A549 (cell line): ENCODE data around the gene C6. TPM values are rescaled to one million over a fixed set of nuclear protein-coding genes. Genes with fewer than 3 reads are reported as not detected.

Experiments
- ATAC-seq, 2 experiments: fragments of 200-7000 bp in 1 of 2; fragments of >200 bp in 1 of 2; cut with Nextera tagmentation in 1 of 2; cut with Tn5 transposase in 1 of 2; 3 replicates each; pipeline versions ENCODE4 v1.8.0 to v1.9.1; 2018 to 2020; ENCODE audit warnings: mild to moderate bottlenecking in 1 of 2, moderate library complexity in 1 of 2
- CTCF ChIA-PET: fragments of 300-600 bp; sonication (Branson Sonifier 250); formaldehyde crosslinking; extraction: SDS; loops from one replicate; lab custom pipeline; 2021; ENCODE audit warnings: antibody characterized with exemption, inconsistent platforms; lab: Yijun Ruan, JAX
- POLR2A ChIA-PET: fragments of 350-600 bp; formaldehyde crosslinking; extraction: SDS; loops from one replicate; lab custom pipeline; 2021; ENCODE audit warnings: antibody characterized with exemption, inconsistent platforms; lab: Yijun Ruan, JAX
- DNase-seq, 2 experiments: peaks; one replicate each; pipeline versions ENCODE4 v3.0.0 to v3.0.0-alpha.2; 2011 to 2016; ENCODE audit warnings: low read depth in 1 of 2, low spot score in 1 of 2
- FAIRE-seq: peaks from 2 replicates; lab custom pipeline; 2011; peaks lifted over from hg19 to GRCh38; lab: Jason Lieb, UNC
- H3K27ac ChIP-seq, 2 experiments: fragments of >200 bp; sonication (Bioruptor Twin); formaldehyde crosslinking; 3 replicates each; pipeline ENCODE4 v1.5.1; 2016 to 2017
- H3K4me1 ChIP-seq: fragments of >200 bp; sonication (Bioruptor Twin); formaldehyde crosslinking; 3 replicates; pipeline ENCODE4 v1.6.1; 2016
- H3K4me2 ChIP-seq: fragments of >200 bp; sonication (Bioruptor Twin); formaldehyde crosslinking; 3 replicates; pipeline ENCODE4 v1.6.1; 2016
- H3K4me3 ChIP-seq: fragments of >200 bp; sonication (Bioruptor Twin); formaldehyde crosslinking; 3 replicates; pipeline ENCODE4 v1.5.1; 2016
- H3K9me3 ChIP-seq: fragments of >200 bp; sonication (Bioruptor Twin); formaldehyde crosslinking; 3 replicates; pipeline ENCODE4 v1.6.1; 2016
- BHLHE40 ChIP-seq: IDR thresholded peaks from 2 replicates; pipeline ENCODE4 v1.6.1; 2012; ENCODE audit warnings: low read depth, low read length, inconsistent platforms
- CBX2 ChIP-seq: fragments of 200-600 bp; sonication (generic); IDR thresholded peaks from 2 replicates; pipeline ENCODE4 v1.6.1; 2016; ENCODE audit warnings: low read depth, mild to moderate bottlenecking, borderline replicate concordance
- CEBPB ChIP-seq, 2 experiments: fragments of >200 bp in 1 of 2; sonication (Bioruptor Twin) in 1 of 2; formaldehyde crosslinking in 1 of 2; IDR thresholded peaks; 2 replicates each; pipeline ENCODE4 v1.6.1; 2012 to 2016
- CTCF ChIP-seq: fragments of >200 bp; sonication (Bioruptor Twin); formaldehyde crosslinking; IDR thresholded peaks from 3 replicates; pipeline ENCODE4 v1.5.1; 2016
- EHF ChIP-seq: fragments of 250-450 bp; sonication (Bioruptor Pico); IDR thresholded peaks from 2 replicates; pipeline ENCODE4 v1.5.0; 2020; ENCODE audit warnings: mild to moderate bottlenecking
- FOSL2 ChIP-seq, 2 experiments: fragments of 450-650 bp in 1 of 2; fragments of >200 bp in 1 of 2; sonication (Bioruptor Twin) in 1 of 2; formaldehyde crosslinking; IDR thresholded peaks; 2 replicates each; pipeline versions ENCODE4 v1.5.0 to v1.6.1; 2016 to 2020; ENCODE audit warnings: mild to moderate bottlenecking in 1 of 2, moderate library complexity in 1 of 2
- FOXS1 ChIP-seq: fragments of 250-450 bp; sonication (Bioruptor Pico); IDR thresholded peaks from 2 replicates; pipeline ENCODE4 v1.5.0; 2020; ENCODE audit warnings: mild to moderate bottlenecking, moderate library complexity
- HDAC2 ChIP-seq: fragments of 200-600 bp; sonication (generic); IDR thresholded peaks from 2 replicates; pipeline ENCODE4 v1.6.1; 2016
- HES2 ChIP-seq: fragments of >200 bp; sonication (Bioruptor Twin); formaldehyde crosslinking; IDR thresholded peaks from 2 replicates; pipeline ENCODE4 v1.6.1; 2016
- HOXB13 ChIP-seq: fragments of 250-450 bp; sonication (Bioruptor Pico); IDR thresholded peaks from 2 replicates; pipeline ENCODE4 v1.5.0; 2020; ENCODE audit warnings: low read depth, mild to moderate bottlenecking, moderate library complexity
- HOXB5 ChIP-seq: fragments of 250-450 bp; sonication (Bioruptor Pico); IDR thresholded peaks from 2 replicates; pipeline ENCODE4 v1.5.0; 2020; ENCODE audit warnings: mild to moderate bottlenecking, moderate library complexity
- JUN ChIP-seq, 2 experiments: fragments of >200 bp; sonication (Bioruptor Twin); formaldehyde crosslinking; IDR thresholded peaks; 2 replicates in 1 of 2; 3 replicates in 1 of 2; pipeline ENCODE4 v1.6.1; 2016 to 2017
- JUNB ChIP-seq: fragments of >200 bp; sonication (Bioruptor Twin); formaldehyde crosslinking; IDR thresholded peaks from 2 replicates; pipeline ENCODE4 v1.6.1; 2016
- NR3C1 ChIP-seq: fragments of >200 bp; sonication (Bioruptor Twin); formaldehyde crosslinking; IDR thresholded peaks from 3 replicates; pipeline ENCODE4 v1.6.1; 2017
- PHF8 ChIP-seq: fragments of 200-600 bp; sonication (generic); IDR thresholded peaks from 2 replicates; pipeline ENCODE4 v1.6.1; 2016; ENCODE audit warnings: low read depth, mild to moderate bottlenecking, antibody characterized with exemption, moderate library complexity, borderline replicate concordance
- POLR2AphosphoS2 ChIP-seq: conservative IDR thresholded peaks from 2 replicates; pipeline ENCODE4 v1.6.1; 2012; ENCODE audit warnings: low read length, improper control_type of control experiment, inconsistent platforms
- RAD21 ChIP-seq, 2 experiments: fragments of >200 bp in 1 of 2; sonication (Bioruptor Twin) in 1 of 2; formaldehyde crosslinking in 1 of 2; IDR thresholded peaks in 1 of 2; conservative IDR thresholded peaks in 1 of 2; 2 replicates in 1 of 2; 3 replicates in 1 of 2; pipeline ENCODE4 v1.6.1; 2012 to 2018; ENCODE audit warnings: inconsistent platforms in 1 of 2
- ZNF302 ChIP-seq: fragments of 250-450 bp; sonication (Bioruptor Pico); IDR thresholded peaks from 2 replicates; pipeline ENCODE4 v1.9.0; 2021; ENCODE audit warnings: inconsistent platforms, mild to moderate bottlenecking, moderate library complexity
- WGBS: methylation state at CpG from one replicate; pipeline ENCODE4 v1.1.6; 2017; ENCODE audit errors: missing lambda C conversion rate; 5-methylcytosine and 5-hydroxymethylcytosine counted together
- polyA plus RNA-seq, 4 experiments: library from polyadenylated mRNA; depleted of rRNA in 3 of 4; stranded (reverse); fragments of >200 nt; fragmentation: RNase III in 1 of 4; extraction: RNeasy Plus Mini Kit Qiagen cat#74134 plus additional on column Dnase treatment in 1 of 4; gene quantifications; 2 replicates in 3 of 4; 3 replicates in 1 of 4; pipeline ENCODE4 v1.2.3, GENCODE V29; 2011 to 2017
- TF ChIP-seq, protein P1 (sequence below): IDR thresholded peaks from 2 replicates; pipeline ENCODE4 v1.6.1; 2012; ENCODE audit warnings: low read depth, borderline replicate concordance
- TF ChIP-seq, protein P2 (sequence below): fragments of 250-450 bp; sonication (Bioruptor Pico); IDR thresholded peaks from 2 replicates; pipeline ENCODE4 v1.5.0; 2020; ENCODE audit warnings: low read depth, mild to moderate bottlenecking, moderate library complexity

C6 gene
- polyA plus RNA-seq, 2 of the 4 experiments (the other 2 are of a cell fraction): not detected

DNA sequence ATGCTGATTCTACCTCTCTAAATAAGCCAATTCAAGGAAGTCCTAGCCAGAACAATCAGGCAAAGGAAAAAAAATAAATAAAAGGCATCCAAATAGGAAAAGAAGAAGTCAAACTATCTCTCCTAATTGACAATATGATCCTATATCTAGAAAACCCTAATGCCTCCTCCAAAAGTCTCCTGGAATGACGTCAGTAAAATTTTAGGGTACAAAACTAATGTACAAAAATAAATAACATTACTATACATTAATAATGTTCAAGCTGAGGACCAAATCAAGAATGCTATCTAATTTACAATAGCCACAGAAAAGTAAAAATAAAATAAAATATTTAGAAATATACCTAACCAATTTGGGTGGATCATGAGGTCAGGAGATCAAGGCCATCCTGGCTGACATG, 33.8 kb upstream of the C6 start (continued):
- TF ChIP-seq CTCF: no peak
- TF ChIP-seq BHLHE40: no peak

DNA sequence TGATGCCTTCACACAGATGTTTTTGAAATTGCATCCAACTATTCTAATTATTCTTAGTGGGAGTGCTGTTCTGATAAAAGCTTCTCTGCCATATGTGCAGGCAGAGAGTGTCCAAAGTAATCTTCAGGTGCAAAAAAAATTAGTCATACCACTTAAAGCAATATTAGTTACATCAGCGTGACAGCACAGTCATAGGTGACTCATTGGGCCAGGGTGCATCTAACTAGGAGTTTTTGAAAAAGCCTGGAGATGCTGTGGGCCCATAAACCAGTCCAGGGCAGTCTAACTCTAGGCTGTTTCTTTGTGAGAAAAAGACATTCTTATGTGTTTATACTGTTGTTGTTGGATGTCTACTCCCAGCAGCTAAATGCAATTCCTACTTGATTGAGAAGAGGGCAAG, 33.0 kb upstream of the C6 start:
- FAIRE-seq: no peak
- H3K4me1 ChIP-seq: 0 out of 3 replicates have a peak, but pooled peaks cover 7% of the 10 kb centered on the region
- peak; percentile 24 to 77; a peak in 4 of 6 replicates for ATAC-seq
- no peak overlapping the region for H3K4me2 ChIP-seq
- DNase-seq: peak; percentile 19 to 29
- no peak for TF ChIP-seq JUN (IDR thresholded peaks at IDR 0.05)
- TF ChIP-seq FOSL2 (IDR thresholded peaks at IDR 0.05): peak; percentile 46
- peak; percentile 70 for TF ChIP-seq FOSL2 (CRISPR knock-in tag; IDR thresholded peaks at IDR 0.05)
- no peak for TF ChIP-seq HOXB13 (CRISPR knock-in tag)
- no peak for TF ChIP-seq PHF8
- TF ChIP-seq JUNB: 0 out of 2 replicates have a peak, but pooled peaks have one; percentile 36
- TF ChIP-seq, protein P1, sequence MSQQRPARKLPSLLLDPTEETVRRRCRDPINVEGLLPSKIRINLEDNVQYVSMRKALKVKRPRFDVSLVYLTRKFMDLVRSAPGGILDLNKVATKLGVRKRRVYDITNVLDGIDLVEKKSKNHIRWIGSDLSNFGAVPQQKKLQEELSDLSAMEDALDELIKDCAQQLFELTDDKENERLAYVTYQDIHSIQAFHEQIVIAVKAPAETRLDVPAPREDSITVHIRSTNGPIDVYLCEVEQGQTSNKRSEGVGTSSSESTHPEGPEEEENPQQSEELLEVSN: no peak
- TF ChIP-seq HES2: no peak
- H3K4me3 ChIP-seq: no peak overlapping the region
- ChIA-PET CTCF (interaction anchor here (1.2 kb wide), 2 partner anchors 10 to 30 kb away, joined by 3 read pairs; no protein-coding TSS in a partner anchor), POLR2A (no interaction called here)
- H3K9me3 ChIP-seq: no peaks in the 10 kb centered on the region
- H3K27ac ChIP-seq: no peak overlapping the region
- WGBS: 0% methylated on average over 1 of the region's 1 CpG

- no peak overlapping the region for H3K27ac ChIP-seq
- H3K4me2 ChIP-seq: no peak overlapping the region
- 42% methylated on average over 1 of the region's 1 CpG for WGBS
- 0 out of 3 replicates have a peak, but pooled peaks cover 7% of the 10 kb centered on the region for H3K4me1 ChIP-seq
- TF ChIP-seq HDAC2: no peak
- TF ChIP-seq FOXS1 (CRISPR knock-in tag): no peak
- no peak for TF ChIP-seq RAD21 (conservative IDR thresholded peaks at IDR 0.05 in 1 of 2, IDR thresholded peaks at IDR 0.05 in 1 of 2)
- no peak for TF ChIP-seq ZNF302 (CRISPR knock-in tag)
- no peak for TF ChIP-seq HOXB5 (CRISPR knock-in tag)
- TF ChIP-seq FOSL2 (IDR thresholded peaks at IDR 0.05): no peak
- no peak for TF ChIP-seq FOSL2 (CRISPR knock-in tag; IDR thresholded peaks at IDR 0.05)
- no peak for TF ChIP-seq CBX2
- no peak for TF ChIP-seq NR3C1
- TF ChIP-seq CEBPB (IDR thresholded peaks at IDR 0.05): no peak
- TF ChIP-seq POLR2AphosphoS2: no peak
- TF ChIP-seq, protein P2, sequence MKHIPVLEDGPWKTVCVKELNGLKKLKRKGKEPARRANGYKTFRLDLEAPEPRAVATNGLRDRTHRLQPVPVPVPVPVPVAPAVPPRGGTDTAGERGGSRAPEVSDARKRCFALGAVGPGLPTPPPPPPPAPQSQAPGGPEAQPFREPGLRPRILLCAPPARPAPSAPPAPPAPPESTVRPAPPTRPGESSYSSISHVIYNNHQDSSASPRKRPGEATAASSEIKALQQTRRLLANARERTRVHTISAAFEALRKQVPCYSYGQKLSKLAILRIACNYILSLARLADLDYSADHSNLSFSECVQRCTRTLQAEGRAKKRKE (CRISPR knock-in tag): no peak
- no peak for TF ChIP-seq EHF (CRISPR knock-in tag)
- DNase-seq: no peak
- FAIRE-seq: no peak
- no peak overlapping the region for H3K4me3 ChIP-seq
- ATAC-seq: no peak
- POLR2A ChIA-PET: no interaction called here
- CTCF ChIA-PET: no interaction called here
- no peaks in the 10 kb centered on the region for H3K9me3 ChIP-seq
Observed at GRCh38 chr5:41243558-41243957, 30.2 kb upstream of the C6 start.
